Esophagus muscularis mucosa (tissue), 4 donors: ENCODE results near the gene PEDS1. TPM values are rescaled to one million over a fixed set of nuclear protein-coding genes. Genes with fewer than 3 reads are reported as not detected.

Experiments used
- DNase-seq: peaks from one replicate; pipeline ENCODE4 v3.0.0-alpha.2; 2017; ENCODE audit errors: extremely low spot score
- H3K27ac ChIP-seq, 4 donors: fragments of 200-600 bp; sonication (generic); replicated peaks in 1 of 4; 1 replicate in 3 of 4; 2 replicates in 1 of 4; pipeline ENCODE4 v1.5.1; 2016 to 2019; ENCODE audit warnings: mild to moderate bottlenecking in 1 of 4
- H3K27me3 ChIP-seq, 4 donors: fragments of 200-600 bp; sonication (generic); one replicate each; pipeline versions ENCODE4 v1.5.1 to v1.6.0; 2016 to 2019
- H3K36me3 ChIP-seq, 4 donors: fragments of 200-600 bp; sonication (generic); one replicate each; pipeline ENCODE4 v1.5.1; 2016 to 2019
- H3K4me1 ChIP-seq, 4 donors: fragments of 200-600 bp; sonication (generic); one replicate each; pipeline ENCODE4 v1.5.1; 2016 to 2019
- H3K4me3 ChIP-seq, 4 donors: fragments of 200-600 bp; sonication (generic); 1 replicate in 2 of 4; 2 replicates in 2 of 4; pipeline ENCODE4 v1.5.1; 2016 to 2019; ENCODE audit warnings: mild to moderate bottlenecking in 4 of 4, moderate library complexity in 1 of 4
- H3K9me3 ChIP-seq, 4 donors: fragments of 200-600 bp; sonication (generic); 1 replicate in 3 of 4; 2 replicates in 1 of 4; pipeline ENCODE4 v1.5.1; 2016 to 2019
- EP300 ChIP-seq: sonication (generic); formaldehyde crosslinking; IDR thresholded peaks from one replicate; pipeline ENCODE4 v1.6.1; 2017; ENCODE audit warnings: antibody characterized with exemption
- POLR2A ChIP-seq: fragments of 450-650 bp; IDR thresholded peaks from one replicate; pipeline ENCODE4 v1.6.1; 2017; ENCODE audit warnings: antibody characterized with exemption, moderate library complexity, mild to moderate bottlenecking, low read depth
- POLR2AphosphoS5 ChIP-seq, 2 donors: sonication (generic); formaldehyde crosslinking; IDR thresholded peaks; one replicate each; pipeline ENCODE4 v1.6.1; 2017; ENCODE audit warnings: antibody characterized with exemption in 2 of 2
- WGBS: methylation state at CpG from one replicate; pipeline ENCODE4 v1.1.5; 2018; 5-methylcytosine and 5-hydroxymethylcytosine counted together
- intact Hi-C: fragments of 100-400 bp; cut with DNase I; formaldehyde crosslinking; loops from one replicate; pipeline ENCODE4 v1.15.1; 2023
- total RNA-seq, 4 donors: library from RNA; depleted of rRNA; stranded (reverse); fragments of >200 nt; gene quantifications; one replicate each; pipeline versions ENCODE4 v1.1.0 to v1.2.1, GENCODE V29; 2016
- TF ChIP-seq, protein P1 (sequence below), 3 experiments: fragments of 200-600 bp in 2 of 3; fragments of 450-650 bp in 1 of 3; sonication (generic) in 2 of 3; IDR thresholded peaks; one replicate each; pipeline ENCODE4 v1.5.1; 2017 to 2019; ENCODE audit warnings: antibody characterized with exemption in 3 of 3, mild to moderate bottlenecking in 2 of 3, moderate library complexity in 1 of 3

PEDS1 gene
- total RNA-seq, 4 donors from 2014 or later: 22.2 to 50.3 (median 30.7) TPM

DNA sequence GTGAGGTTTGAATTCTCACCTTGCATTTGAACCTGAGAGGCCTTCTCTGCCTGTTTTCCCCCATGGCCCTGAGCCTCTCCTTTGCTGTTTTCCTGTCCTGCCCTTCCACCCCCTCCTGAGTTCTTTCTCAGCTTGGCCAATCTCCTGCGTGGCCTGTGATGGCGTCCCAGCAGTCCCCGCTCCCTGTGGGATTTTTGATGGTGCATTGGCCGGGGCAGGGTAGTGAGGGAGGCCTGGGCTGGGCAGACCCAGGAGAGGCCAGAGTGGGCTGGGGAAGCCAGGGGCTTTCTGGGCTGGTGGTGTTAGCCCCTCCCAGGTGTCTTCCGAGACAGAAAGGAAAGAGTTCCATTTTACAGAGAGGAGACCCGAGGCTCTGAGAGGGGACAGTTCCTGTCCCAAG is 43.4 kb upstream of the PEDS1 start:
- intact Hi-C loops: no loop called here
- no peak for TF ChIP-seq POLR2A
- TF ChIP-seq, protein P1, sequence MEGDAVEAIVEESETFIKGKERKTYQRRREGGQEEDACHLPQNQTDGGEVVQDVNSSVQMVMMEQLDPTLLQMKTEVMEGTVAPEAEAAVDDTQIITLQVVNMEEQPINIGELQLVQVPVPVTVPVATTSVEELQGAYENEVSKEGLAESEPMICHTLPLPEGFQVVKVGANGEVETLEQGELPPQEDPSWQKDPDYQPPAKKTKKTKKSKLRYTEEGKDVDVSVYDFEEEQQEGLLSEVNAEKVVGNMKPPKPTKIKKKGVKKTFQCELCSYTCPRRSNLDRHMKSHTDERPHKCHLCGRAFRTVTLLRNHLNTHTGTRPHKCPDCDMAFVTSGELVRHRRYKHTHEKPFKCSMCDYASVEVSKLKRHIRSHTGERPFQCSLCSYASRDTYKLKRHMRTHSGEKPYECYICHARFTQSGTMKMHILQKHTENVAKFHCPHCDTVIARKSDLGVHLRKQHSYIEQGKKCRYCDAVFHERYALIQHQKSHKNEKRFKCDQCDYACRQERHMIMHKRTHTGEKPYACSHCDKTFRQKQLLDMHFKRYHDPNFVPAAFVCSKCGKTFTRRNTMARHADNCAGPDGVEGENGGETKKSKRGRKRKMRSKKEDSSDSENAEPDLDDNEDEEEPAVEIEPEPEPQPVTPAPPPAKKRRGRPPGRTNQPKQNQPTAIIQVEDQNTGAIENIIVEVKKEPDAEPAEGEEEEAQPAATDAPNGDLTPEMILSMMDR (IDR thresholded peaks at IDR 0.05): no peak
- TF ChIP-seq EP300: no peak
- no peak for TF ChIP-seq POLR2AphosphoS5 (IDR thresholded peaks at IDR 0.05)
- Histone ChIP-seq H3K27ac (no peak overlapping the region), H3K4me1 (peaks cover 13 to 40% (median 32%) of the 10 kb centered on the region in 4 donors), H3K27me3 (no peaks in the 10 kb centered on the region), H3K9me3 (peaks cover 0 to 6% (median 0%) of the 10 kb centered on the region in 4 donors), H3K4me3 (no peak overlapping the region), H3K36me3 (peaks cover 8 to 29% (median 17%) of the 10 kb centered on the region in 4 donors)
- no peak for DNase-seq
- 95% methylated on average over 3 of the region's 6 CpGs for WGBS

DNA sequence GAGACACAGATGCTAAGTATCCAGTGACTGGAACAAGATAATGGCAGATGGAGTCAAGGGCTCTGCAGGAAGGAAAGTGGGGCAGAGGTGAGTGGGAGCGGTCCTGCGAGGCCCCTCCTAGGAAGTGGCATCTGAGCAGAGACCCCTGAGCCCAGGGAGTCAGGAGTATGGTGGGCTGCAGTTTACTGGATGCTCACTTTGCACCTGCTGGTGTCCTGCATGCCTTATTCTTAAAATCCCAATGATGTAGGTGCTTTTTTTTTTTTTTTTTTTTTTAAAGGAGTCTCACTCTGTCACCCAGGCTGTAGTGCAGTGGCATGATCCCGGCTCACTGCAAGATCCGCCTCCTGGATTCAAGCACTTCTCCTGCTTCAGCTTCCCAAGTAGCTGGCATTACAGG is 42.7 kb upstream of the PEDS1 start:
- WGBS: 95% methylated on average over 4 of the region's 4 CpGs
- Histone ChIP-seq H3K27me3 (no peaks in the 10 kb centered on the region), H3K4me1 (peaks cover 13 to 40% (median 32%) of the 10 kb centered on the region in 4 donors), H3K9me3 (peaks cover 0 to 6% (median 0%) of the 10 kb centered on the region in 4 donors), H3K4me3 (no peak overlapping the region), H3K36me3 (peaks cover 8 to 29% (median 17%) of the 10 kb centered on the region in 4 donors), H3K27ac (peak overlapping the region in 1 of 4 donors; percentile 98)
- intact Hi-C loops: no loop called here
- TF ChIP-seq POLR2AphosphoS5 (IDR thresholded peaks at IDR 0.05) (no peak), POLR2A (no peak), EP300 (no peak)
- TF ChIP-seq, protein P1 (IDR thresholded peaks at IDR 0.05): no peak
- DNase-seq: no peak

DNA sequence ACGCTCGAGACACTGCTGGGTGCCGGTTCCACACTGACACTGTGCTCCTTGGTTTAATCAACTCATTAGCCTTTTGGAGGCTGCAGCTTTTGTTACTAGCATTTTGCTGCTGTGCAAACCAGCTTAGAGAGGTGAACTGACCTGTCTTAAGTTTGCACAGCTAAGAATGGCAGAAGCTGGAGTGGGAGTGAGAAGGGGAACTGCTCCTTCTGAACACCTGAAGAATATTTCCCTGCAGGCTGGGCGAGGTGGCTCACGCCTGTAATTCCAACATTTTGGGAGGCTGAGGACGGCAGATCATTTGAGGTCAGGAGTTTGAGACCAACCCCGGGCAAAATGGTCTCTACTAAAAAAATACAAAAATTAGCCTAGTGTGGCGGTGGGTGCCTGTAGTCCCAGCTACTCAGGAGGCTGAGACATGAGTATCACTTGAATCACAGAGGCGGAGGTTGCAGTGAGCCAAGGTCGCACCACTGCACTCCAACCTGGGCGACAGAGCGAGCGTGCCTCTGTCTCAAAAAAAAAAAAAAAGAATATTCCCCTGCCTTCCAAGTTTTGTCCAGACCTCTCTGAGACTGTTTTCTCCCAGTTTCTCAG is 42.1 kb upstream of the PEDS1 start:
- Histone ChIP-seq H3K4me3 (peak overlapping the region in 1 of 4 donors; percentile 100), H3K27me3 (no peaks in the 10 kb centered on the region), H3K27ac (peak overlapping the region; percentile 91 to 100 (median 98)), H3K4me1 (peaks cover 13 to 40% (median 32%) of the 10 kb centered on the region in 4 donors), H3K9me3 (peaks cover 0 to 6% (median 0%) of the 10 kb centered on the region in 4 donors), H3K36me3 (peaks cover 8 to 29% (median 17%) of the 10 kb centered on the region in 4 donors)
- TF ChIP-seq POLR2AphosphoS5 (IDR thresholded peaks at IDR 0.05) (no peak), EP300 (no peak), POLR2A (no peak)
- TF ChIP-seq, protein P1 (IDR thresholded peaks at IDR 0.05): no peak
- WGBS: 83% methylated on average over 12 of the region's 13 CpGs
- no peak for DNase-seq
- intact Hi-C loops: no loop called here

DNA sequence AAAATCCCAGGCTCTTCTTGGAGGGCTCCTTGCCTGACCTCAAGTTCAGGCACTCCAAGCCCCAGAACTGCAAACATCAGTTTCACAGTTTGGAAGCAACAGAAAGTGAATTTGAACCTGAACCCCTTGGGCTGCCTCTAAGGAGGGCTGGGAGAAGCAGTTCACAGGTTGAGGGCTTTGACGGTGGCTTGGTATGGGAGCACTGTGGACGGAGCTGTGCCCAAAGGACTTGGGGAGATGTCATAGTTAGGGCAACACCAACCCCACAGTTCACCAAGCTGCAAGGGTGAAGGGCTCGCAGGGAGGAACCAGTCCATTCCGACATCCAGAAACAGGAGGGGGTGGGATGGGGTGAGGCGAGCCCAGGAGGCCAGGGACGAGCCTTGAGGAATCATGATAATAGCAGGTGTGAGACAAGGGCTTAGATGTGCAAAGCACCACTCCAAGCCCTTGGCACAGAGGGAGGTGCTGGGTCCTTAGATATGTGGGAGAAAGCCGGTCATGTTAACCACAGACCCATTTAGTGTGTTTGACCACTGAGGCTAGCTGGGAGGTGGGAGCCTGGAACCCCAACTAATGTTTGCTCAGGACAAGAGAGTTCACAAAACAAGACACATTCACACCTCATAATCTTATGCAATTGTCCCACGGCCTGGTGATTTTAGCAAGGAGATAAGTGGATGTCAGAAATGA is 41.5 kb upstream of the PEDS1 start:
- TF ChIP-seq, protein P1 (IDR thresholded peaks at IDR 0.05): no peak
- peak in 1 of 2 donors; percentile 48 for TF ChIP-seq POLR2AphosphoS5 (IDR thresholded peaks at IDR 0.05)
- peaks cover 15 to 43% (median 35%) of the 10 kb centered on the region in 4 donors for H3K4me1 ChIP-seq
- H3K36me3 ChIP-seq: peaks cover 8 to 29% (median 17%) of the 10 kb centered on the region in 4 donors
- WGBS: 89% methylated on average over 7 of the region's 8 CpGs
- DNase-seq: no peak
- peak overlapping the region; percentile 91 to 100 (median 98) for H3K27ac ChIP-seq
- intact Hi-C loops: no loop called here
- H3K27me3 ChIP-seq: no peaks in the 10 kb centered on the region
- H3K4me3 ChIP-seq: peak overlapping the region; percentile 75 to 100 (median 92)
- peaks cover 0 to 6% (median 0%) of the 10 kb centered on the region in 4 donors for H3K9me3 ChIP-seq
